PC-3 (cell line): ENCODE measurements around the gene SUSD3.

Source experiments
- EZH2 ChIP-seq: fragments of 300-600 bp; sonication (generic); IDR thresholded peaks from one replicate; pipeline ENCODE4 v1.6.1; 2017; ENCODE audit warnings: antibody characterized with exemption, mild to moderate bottlenecking, low read length; ENCODE audit not compliant: unreplicated experiment
- EZH2phosphoT487 ChIP-seq: fragments of 300-600 bp; sonication (generic); IDR thresholded peaks from 2 replicates; pipeline ENCODE4 v1.6.1; 2018; ENCODE audit warnings: mild to moderate bottlenecking, antibody characterized with exemption, low read length, borderline replicate concordance
- TF ChIP-seq, protein P1 (sequence below): fragments of 300-600 bp; sonication (generic); conservative IDR thresholded peaks from 2 replicates; pipeline ENCODE4 v1.5.1; 2017; ENCODE audit warnings: antibody characterized with exemption, low read depth, mild to moderate bottlenecking, low read length

DNA sequence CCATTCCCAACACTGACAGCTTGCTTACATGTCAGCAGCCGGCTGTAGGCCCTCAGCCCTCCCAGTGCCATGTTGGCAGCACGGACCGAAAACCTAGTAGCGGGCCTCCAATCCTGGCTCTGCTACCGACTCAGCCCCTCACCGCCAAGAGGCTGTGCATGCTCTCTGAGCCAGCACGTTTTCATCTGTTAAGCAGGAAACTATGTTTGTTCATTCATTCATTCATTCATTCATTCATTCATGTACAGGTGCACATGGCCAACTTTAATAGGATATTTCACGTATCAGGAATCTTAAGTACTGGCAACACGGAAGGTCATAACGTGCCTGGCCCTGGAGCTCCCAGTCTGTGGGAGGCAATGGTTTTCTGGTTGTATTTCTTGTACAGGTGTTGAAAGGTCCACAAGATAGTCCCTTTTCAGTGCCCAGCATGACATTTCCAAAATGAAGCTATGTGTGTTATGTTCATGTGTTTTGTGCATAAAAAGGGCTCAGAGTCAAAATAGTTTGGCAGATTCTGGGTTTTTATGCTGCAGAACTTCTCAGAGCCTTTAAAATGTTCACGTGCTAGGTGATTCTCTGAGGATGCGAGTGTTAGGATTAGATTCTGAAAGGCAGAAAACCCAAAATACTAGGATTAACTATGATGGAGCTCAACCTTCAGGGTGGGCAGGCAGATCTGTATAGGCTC, 17.7 kb downstream of the SUSD3 start:
- TF ChIP-seq, protein P1, sequence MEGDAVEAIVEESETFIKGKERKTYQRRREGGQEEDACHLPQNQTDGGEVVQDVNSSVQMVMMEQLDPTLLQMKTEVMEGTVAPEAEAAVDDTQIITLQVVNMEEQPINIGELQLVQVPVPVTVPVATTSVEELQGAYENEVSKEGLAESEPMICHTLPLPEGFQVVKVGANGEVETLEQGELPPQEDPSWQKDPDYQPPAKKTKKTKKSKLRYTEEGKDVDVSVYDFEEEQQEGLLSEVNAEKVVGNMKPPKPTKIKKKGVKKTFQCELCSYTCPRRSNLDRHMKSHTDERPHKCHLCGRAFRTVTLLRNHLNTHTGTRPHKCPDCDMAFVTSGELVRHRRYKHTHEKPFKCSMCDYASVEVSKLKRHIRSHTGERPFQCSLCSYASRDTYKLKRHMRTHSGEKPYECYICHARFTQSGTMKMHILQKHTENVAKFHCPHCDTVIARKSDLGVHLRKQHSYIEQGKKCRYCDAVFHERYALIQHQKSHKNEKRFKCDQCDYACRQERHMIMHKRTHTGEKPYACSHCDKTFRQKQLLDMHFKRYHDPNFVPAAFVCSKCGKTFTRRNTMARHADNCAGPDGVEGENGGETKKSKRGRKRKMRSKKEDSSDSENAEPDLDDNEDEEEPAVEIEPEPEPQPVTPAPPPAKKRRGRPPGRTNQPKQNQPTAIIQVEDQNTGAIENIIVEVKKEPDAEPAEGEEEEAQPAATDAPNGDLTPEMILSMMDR = no peak
- no peak for TF ChIP-seq EZH2
- no peak for TF ChIP-seq EZH2phosphoT487
